ENCODE data around the gene IGF2.

- TF ChIP-seq CTCF (IDR thresholded peaks at IDR 0.05; ENCODE audit: insufficient read depth, low read length) (no peak), POLR2AphosphoS5 (IDR thresholded peaks at IDR 0.05; ENCODE audit: low read depth) (no peak), REST (IDR thresholded peaks at IDR 0.05; ENCODE audit: insufficient replicate concordance, low read depth) (no peak), SPI1 (IDR thresholded peaks at IDR 0.05; ENCODE audit: borderline replicate concordance, low read depth) (no peak), GABPA (IDR thresholded peaks at IDR 0.05; ENCODE audit: low read depth) (no peak)
These were observed 36.5 kb upstream of the IGF2 start for GRCh38 chr11:2175659-2176058.

Data from HL-60 (cell line).